GM19455 (cell line): ENCODE data around the gene PTTG1IP.
"Not testable (repeated sequence)": the region's sequence is repeated elsewhere in the genome, so short reads cannot be mapped to it uniquely, and the experiment has no call there.

Experiments
- ATAC-seq: cut with Tn5 transposase; IDR thresholded peaks from one replicate; pipeline ENCODE4 v1.9.1; 2021; ENCODE audit not compliant: unreplicated experiment

Gene PTTG1IP

DNA sequence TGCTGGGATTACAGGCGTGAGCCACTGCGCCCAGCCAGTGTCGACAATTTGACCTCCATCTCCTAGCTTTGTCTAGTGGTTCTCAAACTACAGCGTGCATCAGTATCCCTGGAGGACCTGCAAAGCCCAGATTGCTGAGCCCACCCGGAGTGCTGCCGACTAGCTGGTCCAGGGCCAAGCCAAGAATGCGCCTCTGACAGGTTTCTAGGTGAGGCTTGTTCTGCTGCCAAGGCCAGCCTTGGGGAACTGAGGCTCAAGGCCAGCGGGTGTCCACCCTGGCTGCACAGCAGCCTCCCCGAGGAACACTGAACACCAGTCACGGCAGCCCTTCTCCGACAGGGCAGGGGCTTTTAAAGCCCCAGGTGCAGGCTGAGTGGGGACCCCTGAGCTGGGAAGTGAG lies 9.8 kb upstream of the PTTG1IP start:
- ATAC-seq: no peak

DNA sequence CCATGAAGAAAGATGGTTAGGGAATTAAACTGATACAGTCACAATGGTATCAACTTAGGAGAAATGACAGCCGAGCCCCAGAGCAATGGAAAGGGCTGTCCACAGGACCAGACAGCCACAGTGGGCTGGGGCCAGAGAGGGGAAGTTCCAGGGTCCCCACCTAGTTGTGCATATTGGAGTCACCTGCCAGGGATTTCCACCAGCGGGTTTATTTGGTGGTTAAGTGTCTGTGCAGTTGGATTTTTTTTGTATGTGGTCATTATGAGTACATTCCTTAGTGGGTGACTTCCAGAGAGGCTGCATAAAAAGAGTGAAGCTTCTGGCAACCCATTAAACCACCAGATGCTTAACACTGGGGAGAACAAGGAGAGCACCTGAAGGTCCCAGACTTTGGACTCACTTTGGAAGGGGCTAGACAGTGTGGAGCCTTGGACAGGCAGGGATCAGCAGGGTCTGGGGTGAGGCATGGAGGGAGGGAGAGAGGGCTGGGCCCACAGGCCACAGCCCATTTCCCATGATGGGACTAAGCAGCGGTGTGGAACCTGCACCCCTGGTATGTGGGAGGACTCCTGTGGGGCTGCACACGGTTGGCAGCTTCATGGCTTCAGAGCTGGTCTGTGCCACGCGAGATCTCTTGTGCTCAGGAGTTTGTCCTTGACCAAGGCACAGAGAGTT lies 7.8 kb upstream of the PTTG1IP start:
- ATAC-seq: no peak

DNA sequence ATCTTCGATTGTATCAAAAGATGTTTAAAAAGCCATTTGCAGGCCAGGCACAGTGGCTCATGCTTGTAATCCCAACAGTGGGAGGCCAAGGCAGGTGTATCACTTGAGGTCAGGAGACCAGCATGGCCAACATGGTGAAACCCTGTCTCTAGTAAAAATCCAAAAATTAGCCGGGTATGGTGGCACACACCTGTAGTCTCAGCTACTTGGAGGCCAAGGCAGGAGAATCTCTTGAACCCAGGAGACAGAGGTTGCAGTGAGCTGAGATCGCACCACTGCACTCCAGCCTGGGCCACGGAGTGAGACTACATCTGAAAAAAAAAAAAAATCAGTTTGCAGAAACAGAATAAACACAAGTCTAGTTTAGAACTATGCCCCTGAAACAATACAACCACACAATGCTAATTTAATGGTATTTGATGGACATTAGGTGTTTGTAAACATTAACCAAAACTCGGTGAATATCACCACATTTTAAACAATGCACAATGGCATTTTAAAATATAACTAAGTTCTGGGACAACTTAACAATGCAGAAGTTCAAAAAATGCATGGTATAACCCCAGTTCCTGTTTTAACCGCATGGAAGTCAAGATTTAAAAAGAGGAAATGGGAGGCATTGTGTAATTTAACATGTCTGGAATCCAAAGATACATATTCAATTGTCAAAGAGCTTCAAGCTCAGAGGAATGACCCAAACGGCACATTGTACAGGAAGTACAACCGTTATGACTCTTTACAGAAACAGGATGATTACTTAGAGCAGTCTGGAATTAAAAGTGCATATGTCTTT lies 7.1 kb upstream of the PTTG1IP start:
- no peak for ATAC-seq

DNA sequence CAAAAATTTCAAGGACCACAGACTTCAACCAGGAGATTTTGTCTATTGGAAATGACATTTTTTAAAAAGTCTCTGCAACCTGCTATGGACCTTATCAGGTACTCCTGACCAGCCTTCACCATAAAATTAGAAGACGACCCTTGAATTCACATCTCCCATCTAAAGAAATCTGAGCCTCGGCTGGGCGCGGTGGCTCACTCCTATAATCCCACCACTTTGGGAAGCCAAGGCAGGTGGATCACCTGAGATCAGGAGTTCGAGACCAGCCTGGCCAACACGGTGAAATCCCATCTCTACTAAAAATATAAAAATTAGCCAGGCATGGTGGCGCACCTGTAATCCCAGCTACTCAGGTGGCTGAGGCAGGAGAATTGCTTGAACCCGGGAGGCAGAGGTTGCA lies 5.7 kb upstream of the PTTG1IP start:
- not testable (repeated sequence) for ATAC-seq

DNA sequence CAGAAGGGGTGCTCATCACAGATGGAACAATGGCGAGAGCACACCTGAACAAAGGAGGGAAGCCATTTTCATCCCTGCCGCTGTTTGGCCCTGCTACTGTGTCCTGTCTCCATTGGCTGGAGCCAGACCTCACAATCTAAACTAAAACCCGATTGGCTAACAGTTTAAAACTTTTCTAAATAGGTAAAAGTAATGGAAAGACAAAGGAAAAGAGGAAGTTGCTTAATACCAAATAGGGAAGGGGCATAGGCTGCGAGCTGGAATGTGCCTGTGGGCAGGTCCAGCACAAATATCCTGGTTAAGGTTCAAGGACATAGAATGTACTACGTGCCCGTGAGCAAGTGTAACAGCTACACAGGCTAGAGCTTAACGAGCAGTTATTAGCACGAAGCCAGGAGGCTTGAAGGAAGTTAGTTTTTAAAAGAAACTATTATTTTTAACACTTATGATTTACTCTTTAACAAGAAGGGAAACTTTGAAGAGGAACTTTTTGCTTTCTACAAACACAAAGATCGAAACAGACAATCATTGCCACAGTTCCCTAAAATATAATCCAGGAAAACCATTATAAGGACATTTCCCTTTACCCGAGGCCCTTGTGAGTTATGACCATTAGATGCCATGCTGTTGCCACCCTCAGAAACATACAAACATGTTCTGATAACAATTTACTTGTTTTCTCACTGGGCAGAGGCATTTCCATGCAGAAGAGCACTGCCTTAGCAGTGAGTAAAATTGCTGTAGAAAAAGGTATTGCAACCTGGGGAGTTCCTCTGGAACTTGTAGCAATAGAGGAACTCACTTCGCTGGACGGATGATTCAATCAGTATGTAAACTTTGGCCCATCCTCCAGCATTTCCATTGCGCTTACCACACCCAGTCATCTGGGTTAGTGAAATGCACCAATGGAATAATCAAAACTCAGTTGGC lies 4.8 kb upstream of the PTTG1IP start:
- no peak for ATAC-seq

DNA sequence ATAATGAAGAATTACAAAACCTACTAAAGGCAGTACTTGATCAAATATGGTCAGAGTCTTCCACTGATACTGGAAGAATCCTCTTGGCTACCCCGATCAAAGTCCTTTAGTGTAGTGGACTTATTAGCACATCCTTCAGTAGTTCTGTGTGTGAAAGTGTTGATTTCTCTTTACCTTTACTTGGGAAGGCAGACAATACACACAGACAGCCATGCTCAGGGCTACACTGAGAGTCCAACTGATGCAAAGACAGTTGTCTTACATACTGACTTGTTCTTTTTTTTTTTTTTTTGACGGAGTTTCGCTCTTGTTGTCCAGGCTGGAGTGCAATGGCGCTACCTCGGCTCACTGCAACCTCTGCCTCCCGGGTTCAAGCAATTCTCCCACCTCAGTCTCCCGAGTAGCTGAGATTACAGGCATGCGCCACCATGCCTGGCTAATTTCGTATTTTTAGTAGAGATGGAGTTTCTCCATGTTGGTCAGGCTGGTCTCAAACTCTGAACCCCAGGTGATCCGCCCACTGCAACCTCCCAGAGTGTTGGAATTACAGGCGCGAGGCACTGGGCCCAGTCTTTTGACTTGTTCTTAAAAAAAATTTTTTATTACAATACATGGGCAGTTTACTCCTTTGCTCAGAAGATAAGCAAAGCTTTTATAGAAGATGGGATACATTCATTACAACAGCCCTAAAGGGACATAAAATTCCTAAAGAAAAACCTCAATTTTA lies 3.5 kb upstream of the PTTG1IP start:
- no peak for ATAC-seq

DNA sequence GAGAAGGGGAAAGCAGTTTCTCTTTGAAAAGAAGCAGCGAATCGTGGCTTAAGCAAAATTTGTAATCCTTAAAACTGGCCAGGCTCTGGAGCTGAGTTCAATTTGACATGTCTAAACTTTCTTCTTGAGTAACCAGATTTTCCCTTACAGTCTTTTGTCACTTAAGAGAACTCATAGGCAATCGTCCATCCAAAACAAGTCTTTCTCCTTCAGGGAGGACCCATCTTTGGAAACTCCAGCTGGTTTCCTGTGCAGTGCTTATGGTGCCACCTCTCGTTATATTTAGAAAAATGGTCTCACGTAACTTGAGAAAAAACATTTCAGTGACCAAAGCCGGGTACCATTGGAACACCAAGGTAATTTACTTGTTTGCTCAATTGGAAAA lies 1.8 kb upstream of the PTTG1IP start:
- ATAC-seq: no peak

DNA sequence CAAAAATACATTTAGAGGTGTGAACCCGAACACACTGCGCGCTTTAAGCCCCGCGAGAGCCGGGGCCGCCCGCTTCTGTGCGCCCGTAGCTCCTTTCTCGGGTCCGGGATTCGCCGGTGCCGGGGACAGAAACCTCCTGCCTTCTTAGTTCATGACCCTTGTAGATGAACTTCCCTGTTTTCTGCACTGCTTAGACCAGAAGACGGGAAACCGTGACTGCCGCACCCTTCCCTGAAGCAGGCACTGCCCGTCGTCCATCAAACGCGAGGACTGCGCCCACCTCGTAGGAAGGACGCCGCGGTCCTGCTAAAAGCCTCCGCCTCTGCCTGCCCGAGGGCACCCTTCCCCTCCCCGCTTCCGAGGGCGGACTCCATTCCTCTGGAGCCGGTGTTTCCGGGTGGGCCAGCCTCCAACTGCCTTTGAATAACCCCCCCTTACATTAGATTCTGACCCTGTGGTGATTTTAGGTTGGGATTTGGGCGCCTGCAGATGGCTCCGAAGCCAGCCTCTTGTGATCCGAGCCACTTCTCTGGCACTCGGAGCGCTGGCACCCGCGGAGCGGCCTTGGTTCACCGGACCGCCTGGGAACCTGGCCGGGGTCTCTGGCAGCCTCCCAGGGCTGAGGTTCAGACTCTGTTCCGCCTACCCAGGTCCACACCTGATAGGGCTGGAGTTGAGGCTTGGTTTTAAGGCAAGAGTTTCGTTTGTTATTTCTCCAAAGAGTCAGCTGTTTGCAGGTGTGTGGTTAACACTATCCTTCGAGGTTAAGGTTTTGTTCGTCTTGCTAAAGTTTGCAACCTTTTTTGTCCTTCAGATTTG lies 1.2 kb upstream of the PTTG1IP start:
- no peak for ATAC-seq

DNA sequence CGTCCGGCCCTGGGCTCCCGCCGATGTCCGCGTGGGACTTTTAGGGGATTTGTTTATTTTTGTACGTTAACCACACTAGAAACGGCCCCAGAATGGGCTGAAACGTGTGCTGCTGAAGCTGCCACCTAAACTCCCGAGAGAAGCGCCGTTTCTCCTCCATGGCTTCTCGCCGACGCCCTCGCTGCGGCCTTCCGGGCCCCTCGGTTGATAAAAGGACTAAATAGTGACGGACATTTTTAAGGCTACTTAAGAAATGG lies 678 bp upstream of the PTTG1IP start:
- ATAC-seq: no peak

DNA sequence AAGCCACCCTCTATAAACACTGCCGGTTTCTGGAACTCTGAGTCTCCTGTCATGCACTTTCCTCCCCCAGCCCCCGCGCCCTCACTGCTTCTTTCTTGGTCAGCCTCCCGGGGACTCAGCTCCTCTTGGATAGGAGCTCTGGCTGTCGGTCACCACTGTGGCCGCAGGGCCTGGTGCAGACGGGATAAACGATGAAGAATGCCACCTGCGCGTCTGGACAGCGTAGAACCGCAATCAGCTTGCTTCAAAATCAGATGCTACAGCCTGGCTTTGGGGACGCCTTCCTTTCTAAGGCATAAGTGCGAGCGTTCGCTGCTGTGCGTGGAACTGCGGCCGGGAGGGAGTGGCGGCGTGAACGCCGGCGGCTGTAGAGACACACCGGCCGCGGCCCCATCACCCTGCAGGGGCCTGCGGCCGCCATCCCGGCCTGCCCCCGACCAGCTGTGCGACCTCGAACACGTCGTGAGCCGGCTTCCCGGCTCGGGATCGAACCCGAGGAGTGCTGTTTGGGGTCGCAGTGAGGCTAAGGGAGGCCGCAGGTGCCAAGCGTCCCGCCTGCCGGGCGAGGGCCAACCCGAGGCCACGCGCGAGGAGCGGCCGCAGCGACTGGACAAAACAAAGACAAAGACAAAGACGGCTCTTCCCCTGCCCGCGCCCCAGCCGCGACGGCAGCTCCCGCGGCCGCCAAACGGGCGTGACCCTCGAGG lies 688 bp downstream of the PTTG1IP start:
- peak; percentile 15 for ATAC-seq

DNA sequence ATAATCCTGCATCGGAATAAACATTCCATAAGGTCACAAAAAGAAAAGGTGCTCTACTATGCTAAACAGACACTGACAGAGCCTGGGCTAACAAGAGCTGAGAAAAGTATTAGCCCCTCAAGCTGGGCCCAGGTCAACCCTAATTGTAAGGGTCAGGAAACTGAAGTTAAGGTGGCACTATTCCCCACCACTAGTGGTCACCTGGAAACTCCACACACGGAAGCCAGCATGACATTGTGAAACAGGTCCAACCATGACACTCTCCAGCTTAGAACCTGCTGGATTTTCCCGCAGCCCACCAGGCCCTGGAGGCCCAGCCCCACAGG lies 1.2 kb downstream of the PTTG1IP start:
- no peak for ATAC-seq

DNA sequence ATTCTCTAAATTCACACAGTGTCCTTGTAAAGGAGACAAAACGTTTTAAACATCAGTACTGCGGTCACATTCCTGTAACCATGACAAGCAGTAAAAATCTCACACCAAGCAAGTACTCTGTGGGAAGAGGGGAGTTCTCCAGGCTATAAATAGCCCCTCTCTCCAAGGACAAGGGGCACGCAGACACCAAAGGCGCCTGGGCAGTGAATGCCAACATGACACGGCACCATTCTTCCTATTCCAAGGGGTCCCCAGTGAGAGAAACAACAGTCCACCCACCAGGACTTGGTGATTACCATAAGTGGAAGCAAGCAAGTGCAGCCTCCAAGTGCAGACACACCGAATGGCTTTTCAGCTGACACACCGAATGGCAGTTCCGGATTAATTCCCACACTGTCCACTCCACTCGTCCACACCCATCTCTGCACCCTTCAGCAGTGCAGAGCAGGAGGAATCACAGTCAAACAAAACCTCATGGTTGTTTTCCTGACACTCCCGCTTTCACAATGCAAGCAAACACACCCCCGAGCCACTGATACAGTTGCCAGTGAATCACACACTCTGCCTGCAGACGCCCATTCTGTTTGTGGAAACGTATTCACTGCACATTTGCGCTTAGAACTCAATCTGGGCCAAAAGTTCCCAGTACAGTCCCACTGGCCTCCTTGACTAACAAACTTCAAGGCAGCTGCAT lies 1.8 kb downstream of the PTTG1IP start:
- no peak for ATAC-seq

DNA sequence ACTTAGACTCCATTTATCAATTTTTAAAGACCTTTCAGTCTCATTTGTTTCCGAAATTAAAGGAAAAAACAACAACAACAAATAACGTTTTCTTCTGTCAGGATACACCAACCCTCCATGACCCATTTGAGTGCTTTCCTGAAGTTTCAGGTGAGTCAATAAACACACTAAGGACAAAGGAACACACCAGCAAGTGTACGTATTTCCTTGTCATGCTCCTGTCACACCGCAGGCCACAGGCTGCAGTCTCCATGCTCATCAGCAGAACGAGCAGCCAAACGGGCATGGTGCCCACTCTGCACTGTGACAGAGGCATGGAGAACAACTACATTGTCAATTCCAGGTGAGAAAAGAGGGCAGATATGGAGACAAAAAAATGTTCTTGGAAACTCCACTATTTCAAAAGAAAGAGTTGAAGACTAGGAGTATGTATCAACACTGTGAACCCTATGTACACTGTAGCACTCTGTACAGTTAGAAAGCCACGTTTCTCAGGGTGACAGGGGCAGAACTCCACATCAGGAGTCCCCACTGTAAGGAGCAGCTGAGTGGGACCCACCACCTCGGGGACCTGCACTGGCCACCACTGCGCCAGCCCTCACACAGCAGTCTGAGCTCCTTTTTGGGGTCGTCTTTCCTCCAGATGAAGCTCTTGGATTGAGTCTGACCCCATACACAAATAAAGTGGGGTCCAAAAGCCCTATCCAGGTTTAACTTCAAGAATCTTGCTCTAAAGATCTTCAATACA lies 2.6 kb downstream of the PTTG1IP start:
- no peak for ATAC-seq

DNA sequence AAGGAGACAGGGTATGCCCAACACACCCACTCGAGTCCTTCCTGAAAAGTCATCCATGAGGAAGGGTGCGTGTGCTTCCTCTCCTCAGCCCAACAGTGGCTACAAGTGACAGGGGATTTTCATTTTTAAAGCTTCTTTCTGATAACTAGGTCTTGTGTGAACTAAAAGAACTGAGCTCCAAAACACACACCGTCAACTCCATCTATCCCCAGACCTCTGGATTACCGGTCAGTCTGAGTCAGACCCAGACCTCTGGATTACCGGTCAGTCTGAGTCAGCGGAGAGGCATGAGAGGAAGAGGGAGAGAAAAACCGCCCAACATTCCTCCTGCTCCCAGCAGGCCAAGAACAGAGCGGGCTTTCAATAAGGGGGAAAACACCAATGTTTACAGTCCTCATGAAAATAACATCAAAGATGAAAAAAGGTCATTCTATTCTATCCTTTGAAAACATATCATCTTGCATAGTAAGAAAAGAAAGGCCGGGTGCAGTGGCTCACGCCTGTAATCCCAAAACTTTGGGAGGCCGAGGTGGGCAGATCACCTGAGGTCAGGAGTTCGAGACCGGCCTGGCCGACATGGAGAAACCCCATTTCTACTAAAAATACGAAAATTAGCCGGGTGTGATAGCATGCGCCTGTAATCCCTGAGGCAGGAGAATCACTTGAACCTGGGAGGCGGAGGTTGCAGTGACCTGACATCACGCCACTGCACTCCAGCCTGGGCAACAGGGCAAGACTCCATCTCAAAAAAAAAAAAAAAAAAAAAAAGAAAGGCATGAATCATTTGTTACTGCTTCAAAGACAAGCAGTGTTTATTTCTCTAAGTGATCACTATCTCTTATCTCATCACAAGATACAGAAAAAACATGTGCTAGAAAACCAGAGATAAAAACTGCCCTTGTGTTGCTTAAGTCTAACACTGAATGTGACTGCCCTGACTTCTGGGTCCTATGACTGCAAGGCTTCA lies 3.4 kb downstream of the PTTG1IP start:
- ATAC-seq: no peak

DNA sequence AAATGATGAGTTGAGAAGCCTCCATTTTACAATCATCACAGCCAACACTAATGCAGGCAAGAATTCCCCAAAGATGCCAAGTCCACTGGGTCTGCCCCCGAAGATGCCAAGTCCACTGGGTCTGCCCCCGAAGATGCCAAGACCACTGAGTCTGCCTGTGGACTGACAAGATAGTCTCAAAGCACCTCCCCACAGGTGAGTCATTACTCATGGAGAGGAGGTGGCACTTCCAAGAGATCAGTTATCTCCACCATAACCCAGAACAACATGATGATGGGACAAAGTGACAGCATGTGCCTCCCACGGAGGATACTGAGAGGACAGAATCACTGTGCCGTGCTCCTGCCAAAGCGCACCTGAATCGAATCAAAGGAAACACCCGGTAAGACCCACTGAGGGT lies 4.8 kb downstream of the PTTG1IP start:
- no peak for ATAC-seq

DNA sequence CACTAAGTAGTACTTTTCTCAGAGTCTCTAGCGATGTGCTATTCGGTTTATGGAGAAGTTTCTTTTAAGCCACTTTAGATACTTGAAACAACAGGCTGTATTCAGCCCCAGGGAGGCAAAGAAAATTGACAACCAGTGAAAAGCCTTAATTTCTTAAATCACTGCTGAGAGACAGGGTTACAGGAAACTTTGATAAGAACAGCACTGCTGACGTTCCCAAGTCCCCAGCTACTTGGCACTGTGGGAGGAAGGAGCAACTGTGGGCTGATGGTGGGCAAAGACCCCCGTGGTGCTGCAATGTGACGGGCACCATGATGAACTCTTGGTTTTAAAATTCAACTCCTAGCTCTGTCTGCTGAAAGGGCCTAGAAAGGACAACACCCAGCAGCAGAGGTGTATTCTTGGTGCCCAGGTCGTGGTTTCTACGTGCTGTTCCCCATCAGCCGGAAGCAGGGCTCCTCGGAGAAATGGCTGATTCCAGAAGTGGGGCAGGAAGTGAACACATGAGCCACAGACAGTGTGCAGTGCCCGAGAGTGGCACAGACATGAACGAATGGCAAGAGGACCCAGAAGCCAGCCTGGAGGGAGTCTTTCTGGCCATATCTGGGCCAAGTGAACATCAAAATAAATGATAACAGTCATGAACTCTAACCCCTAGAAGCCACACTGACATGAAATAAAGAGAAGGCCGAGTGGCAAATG lies 5.3 kb downstream of the PTTG1IP start:
- no peak for ATAC-seq

DNA sequence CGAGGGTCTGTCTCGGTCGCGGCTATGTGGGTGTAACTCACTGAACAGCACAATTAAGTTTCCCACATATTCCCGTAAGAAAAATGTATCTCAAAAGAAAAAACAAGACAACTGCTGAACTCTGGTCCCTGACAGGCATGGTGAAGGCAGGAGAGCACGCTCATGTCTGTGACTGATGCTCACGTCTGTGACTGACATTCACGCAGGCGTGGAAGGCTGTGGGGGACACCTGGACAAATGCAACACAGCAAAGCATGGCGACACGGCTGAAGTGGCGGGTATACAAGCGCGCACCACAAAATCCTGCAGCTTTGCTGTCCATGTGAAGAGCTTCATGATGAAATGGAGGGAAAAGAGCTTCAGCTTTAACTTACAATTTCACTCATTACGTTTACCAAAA lies 6.0 kb downstream of the PTTG1IP start:
- no peak for ATAC-seq
